H1 (cell line): Measurements from ENCODE around the gene WIPF3. TPM values are rescaled to one million over a fixed set of nuclear protein-coding genes. Genes with fewer than 3 reads are reported as not detected.

Experiments used
- CTCF ChIA-PET: fragments of 300-600 bp; sonication (Branson Sonifier 250); formaldehyde crosslinking; loops from one replicate; lab custom pipeline; 2021; ENCODE audit not compliant: partially characterized antibody; lab: Charles Lee
- POLR2A ChIA-PET: fragments of 300-600 bp; sonication (Branson Sonifier 250); formaldehyde crosslinking; loops from one replicate; lab custom pipeline; 2021; ENCODE audit warnings: inconsistent platforms; ENCODE audit not compliant: partially characterized antibody; lab: Charles Lee
- DNase-seq, 2 experiments: peaks; one replicate each; pipeline versions ENCODE4 v3.0.0 to v3.0.0-alpha.2; 2010 to 2022; ENCODE audit warnings: low spot score in 2 of 2, low read depth in 1 of 2, mixed read lengths in 1 of 2
- FAIRE-seq: peaks from 2 replicates; lab custom pipeline; 2011; peaks lifted over from hg19 to GRCh38; lab: Jason Lieb, UNC
- H2AFZ ChIP-seq: 2 replicates; pipeline ENCODE4 v1.8.1; 2012; ENCODE audit warnings: low read length, inconsistent platforms
- H2AK5ac ChIP-seq: 2 replicates; pipeline ENCODE4 v1.6.1; 2013; ENCODE audit warnings: low read depth, low read length
- H2BK120ac ChIP-seq: replicated peaks from 2 replicates; pipeline ENCODE3; 2013; ENCODE audit warnings: low read depth, low read length, inconsistent platforms
- H2BK12ac ChIP-seq: 2 replicates; pipeline ENCODE4 v1.6.1; 2013; ENCODE audit warnings: low read depth, low read length
- H2BK15ac ChIP-seq: 2 replicates; pipeline ENCODE4 v1.6.1; 2013; ENCODE audit warnings: low read length
- H2BK20ac ChIP-seq: 2 replicates; pipeline ENCODE4 v1.6.1; 2013; ENCODE audit warnings: low read length
- H2BK5ac ChIP-seq: 2 replicates; pipeline ENCODE4 v1.6.1; 2013; ENCODE audit warnings: low read depth, low read length
- H3K14ac ChIP-seq: 2 replicates; pipeline ENCODE4 v1.6.1; 2013; ENCODE audit warnings: inconsistent platforms; ENCODE audit not compliant: insufficient read length
- H3K18ac ChIP-seq: 2 replicates; pipeline ENCODE4 v1.6.1; 2013; ENCODE audit warnings: low read length; ENCODE audit errors: extremely low read depth
- H3K23ac ChIP-seq: 2 replicates; pipeline ENCODE4 v1.6.1; 2013; ENCODE audit warnings: inconsistent platforms; ENCODE audit not compliant: insufficient read length
- H3K23me2 ChIP-seq: 2 replicates; pipeline ENCODE4 v1.6.1; 2013; ENCODE audit warnings: low read depth, low read length
- H3K27ac ChIP-seq: 2 replicates; pipeline ENCODE4 v1.6.1; 2011; ENCODE audit warnings: low read depth, low read length, inconsistent platforms
- H3K27me3 ChIP-seq, 4 experiments: replicated peaks in 1 of 4; 1 replicate in 1 of 4; 2 replicates in 3 of 4; pipeline versions ENCODE4 v1.6.1 to v1.8.1; 2011 to 2013; ENCODE audit warnings: low read length in 3 of 4, mild to moderate bottlenecking in 3 of 4, inconsistent platforms in 2 of 4, mixed read lengths in 2 of 4, moderate library complexity in 1 of 4; ENCODE audit not compliant: control insufficient read depth in 3 of 4, insufficient read depth in 3 of 4; ENCODE audit errors: extremely low read depth in 1 of 4
- H3K36me3 ChIP-seq, 4 experiments: 2 replicates each; pipeline versions ENCODE4 v1.6.1 to v1.8.1; 2011 to 2013; ENCODE audit warnings: mild to moderate bottlenecking in 4 of 4, low read length in 3 of 4, moderate library complexity in 2 of 4, control low read depth in 1 of 4, inconsistent platforms in 1 of 4; ENCODE audit not compliant: insufficient read depth in 4 of 4, control insufficient read depth in 2 of 4
- H3K4ac ChIP-seq: replicated peaks from 2 replicates; pipeline ENCODE3; 2013; ENCODE audit warnings: low read length, low read depth, mixed read lengths, inconsistent platforms; ENCODE audit not compliant: insufficient read length
- H3K4me1 ChIP-seq, 4 experiments: replicated peaks in 1 of 4; 1 replicate in 1 of 4; 2 replicates in 3 of 4; pipeline versions ENCODE4 v1.6.1 to v1.8.1; 2011 to 2013; ENCODE audit warnings: low read length in 3 of 4, inconsistent platforms in 2 of 4, mixed read lengths in 1 of 4; ENCODE audit not compliant: insufficient read depth in 4 of 4, control insufficient read depth in 3 of 4
- H3K4me2 ChIP-seq, 2 experiments: 2 replicates each; pipeline versions ENCODE4 v1.6.1 to v1.8.1; 2011 to 2013; ENCODE audit warnings: low read depth in 2 of 2, low read length in 2 of 2, control low read depth in 1 of 2, inconsistent platforms in 1 of 2, mild to moderate bottlenecking in 1 of 2; ENCODE audit not compliant: insufficient read depth in 1 of 2
- H3K4me3 ChIP-seq, 4 experiments: fragments of 200-600, 300-600 bp in 1 of 4; sonication (generic), shearing (Covaris generic), sonication (Bioruptor Twin) in 1 of 4; 2 replicates each; pipeline versions ENCODE4 v1.5.1 to v1.8.1; 2011 to 2016; ENCODE audit warnings: low read length in 4 of 4, low read depth in 3 of 4, control low read depth in 2 of 4, inconsistent platforms in 2 of 4, mild to moderate bottlenecking in 2 of 4, mixed read lengths in 1 of 4, moderate library complexity in 1 of 4; ENCODE audit not compliant: insufficient read depth in 2 of 4; ENCODE audit errors: extremely low read depth in 1 of 4
- H3K56ac ChIP-seq: replicated peaks from 2 replicates; pipeline ENCODE3; 2013; ENCODE audit warnings: low read depth, mild to moderate bottlenecking, mixed read lengths, low read length, inconsistent platforms; ENCODE audit not compliant: insufficient read length
- H3K79me1 ChIP-seq: 2 replicates; pipeline ENCODE4 v1.6.1; 2013; ENCODE audit warnings: low read depth, low read length, control low read depth
- H3K79me2 ChIP-seq, 2 experiments: 2 replicates each; pipeline versions ENCODE4 v1.6.1 to v1.8.1; 2012 to 2013; ENCODE audit warnings: low read length in 2 of 2, mild to moderate bottlenecking in 2 of 2, inconsistent platforms in 1 of 2; ENCODE audit not compliant: insufficient read depth in 2 of 2, control insufficient read depth in 1 of 2
- H3K9ac ChIP-seq, 4 experiments: replicated peaks in 1 of 4; 1 replicate in 1 of 4; 2 replicates in 3 of 4; pipeline versions ENCODE4 v1.6.1 to v1.8.1; 2011 to 2013; ENCODE audit warnings: low read depth in 3 of 4, low read length in 3 of 4, control low read depth in 2 of 4, mild to moderate bottlenecking in 2 of 4, moderate library complexity in 2 of 4, inconsistent platforms in 1 of 4; ENCODE audit errors: extremely low read depth in 1 of 4
- H3K9me3 ChIP-seq, 2 experiments: 2 replicates each; pipeline versions ENCODE4 v1.6.1 to v1.8.1; 2012 to 2013; ENCODE audit warnings: mild to moderate bottlenecking in 2 of 2, moderate library complexity in 2 of 2, control low read depth in 1 of 2, inconsistent platforms in 1 of 2, low read depth in 1 of 2, low read length in 1 of 2, mixed read lengths in 1 of 2; ENCODE audit not compliant: insufficient read depth in 2 of 2
- H4K20me1 ChIP-seq, 2 experiments: replicated peaks in 1 of 2; 2 replicates each; pipeline versions ENCODE3 to v1.8.1; 2011 to 2013; ENCODE audit warnings: inconsistent platforms in 2 of 2, low read length in 2 of 2, mild to moderate bottlenecking in 1 of 2; ENCODE audit not compliant: insufficient read depth in 2 of 2, control insufficient read depth in 1 of 2
- H4K5ac ChIP-seq: 2 replicates; pipeline ENCODE4 v1.6.1; 2013; ENCODE audit warnings: low read length, low read depth, mixed read lengths, inconsistent platforms; ENCODE audit not compliant: insufficient read length
- H4K8ac ChIP-seq: 2 replicates; pipeline ENCODE4 v1.8.0; 2013; ENCODE audit warnings: mild to moderate bottlenecking, moderate library complexity, low read length, inconsistent platforms; ENCODE audit not compliant: insufficient read depth; ENCODE audit errors: extremely low read depth
- H4K91ac ChIP-seq: replicated peaks from 2 replicates; pipeline ENCODE3; 2013; ENCODE audit warnings: low read length, mixed read lengths, inconsistent platforms; ENCODE audit not compliant: insufficient read length
- CREB1 ChIP-seq: IDR thresholded peaks from 2 replicates; pipeline ENCODE4 v1.6.1; 2012; ENCODE audit warnings: inconsistent platforms
- HDAC6 ChIP-seq: IDR thresholded peaks from one replicate; pipeline ENCODE4 v1.7.1; 2012; ENCODE audit warnings: low read depth, mild to moderate bottlenecking, inconsistent platforms, low read length, moderate library complexity
- PHF8 ChIP-seq: fragments of 200-600 bp; sonication (generic); conservative IDR thresholded peaks from 2 replicates; pipeline ENCODE4 v1.7.1; 2012; ENCODE audit warnings: low read depth, mild to moderate bottlenecking, inconsistent platforms, low read length, moderate library complexity
- TEAD4 ChIP-seq: IDR thresholded peaks from 2 replicates; pipeline ENCODE4 v1.6.1; 2012; ENCODE audit warnings: low read depth, low read length, inconsistent platforms, mixed read lengths
- WGBS, 2 experiments: shearing (Covaris generic) in 1 of 2; methylation state at CpG; one replicate each; pipeline versions ENCODE4 v1.1.6 to v1.1.7; 2013 to 2015; ENCODE audit warnings: low lambda C conversion rate in 2 of 2, mixed read lengths in 2 of 2, inconsistent platforms in 1 of 2, low coverage in 1 of 2, missing lambda C conversion rate in 1 of 2; ENCODE audit not compliant: insufficient replicate concordance in 2 of 2, insufficient coverage in 1 of 2, insufficient read length in 1 of 2; ENCODE audit errors: extremely low coverage in 1 of 2, missing lambda C conversion rate in 1 of 2; 5-methylcytosine and 5-hydroxymethylcytosine counted together
- polyA plus RNA-seq, 7 experiments: library from polyadenylated mRNA; depleted of rRNA in 3 of 7; stranded (reverse) in 5 of 7; unstranded in 2 of 7; fragments of >200 nt in 5 of 7; fragments of 200-250 nt in 2 of 7; gene quantifications; 1 replicate in 5 of 7; 2 replicates in 1 of 7; 4 replicates in 1 of 7; pipeline versions ENCODE4 v1.2.1 to v1.2.3, GENCODE V29; 2011 to 2013; ENCODE audit warnings: missing spikeins in 2 of 7, mixed read lengths in 2 of 7
- total RNA-seq: library from RNA; stranded (reverse); fragmentation: NEBNext Ultra II Directional; extraction: Animal tissue kit (Norgen Biotek cat#: 25700); gene quantifications from 2 replicates; pipeline ENCODE4 v1.2.1, GENCODE V29; 2021

The WIPF3 gene
- total and polyA plus RNA-seq, 2 of the 8 experiments (the other 6 are each of a cell fraction or from before 2014, with no cell fraction given) = 5.0 to 12.1 TPM

GRCh38 chr7:29875741-29876140 is 69.4 kb downstream of the WIPF3 start:
- H3K9ac ChIP-seq = no peak overlapping the region
- H3K79me2 ChIP-seq = no peaks in the 10 kb centered on the region
- no peak for TF ChIP-seq PHF8
- no peak for TF ChIP-seq CREB1
- TF ChIP-seq HDAC6 = no peak
- TF ChIP-seq TEAD4 = no peak
- no peaks in the 10 kb centered on the region for H3K27me3 ChIP-seq
- H4K8ac ChIP-seq = no peak overlapping the region
- no peak overlapping the region for H2AFZ ChIP-seq
- no peaks in the 10 kb centered on the region for H3K36me3 ChIP-seq
- H3K27ac ChIP-seq = no peak overlapping the region
- CTCF ChIA-PET = interaction anchor here (1.4 kb wide), 1 partner anchor 128 kb away, joined by 3 read pairs; no protein-coding TSS in a partner anchor
- 93% methylated on average over 13 of the region's 13 CpGs; no CpG with 5 or more reads in 1 of the 2 experiments for WGBS, 2 experiments
- H3K9me3 ChIP-seq = no peaks in the 10 kb centered on the region
- H3K23me2 ChIP-seq = no peaks in the 10 kb centered on the region
- no peak overlapping the region for H3K4me3 ChIP-seq
- no peak overlapping the region for H4K5ac ChIP-seq
- H3K18ac ChIP-seq = no peak overlapping the region
- no peak overlapping the region for H2AK5ac ChIP-seq
- POLR2A ChIA-PET = no interaction called here
- no peak overlapping the region for H2BK15ac ChIP-seq
- H3K23ac ChIP-seq = no peak overlapping the region
- H3K4ac ChIP-seq = no peak overlapping the region
- no peak overlapping the region for H3K4me2 ChIP-seq
- H3K14ac ChIP-seq = no peak overlapping the region
- H2BK12ac ChIP-seq = no peak overlapping the region
- H4K20me1 ChIP-seq = no peaks in the 10 kb centered on the region
- no peak overlapping the region for H2BK120ac ChIP-seq
- DNase-seq (no peak), FAIRE-seq (no peak)
- H2BK5ac ChIP-seq = no peak overlapping the region
- no peak overlapping the region for H4K91ac ChIP-seq
- H3K79me1 ChIP-seq = no peaks in the 10 kb centered on the region
- no peak overlapping the region for H2BK20ac ChIP-seq
- no peaks in the 10 kb centered on the region; a peak in 1 of 7 replicates for H3K4me1 ChIP-seq
- no peak overlapping the region for H3K56ac ChIP-seq
